AG04450 (cell line): Measurements from ENCODE around the gene GNL3L. TPM values are rescaled to one million over a fixed set of nuclear protein-coding genes. Genes with fewer than 3 reads are reported as not detected.
A peak's percentile ranks its signal among the peaks of the same experiment; 100 is the strongest.

Source experiments
- CTCF ChIA-PET: fragments of 300-600, 350-600 bp; formaldehyde crosslinking; extraction: SDS; loops from one replicate; lab custom pipeline; 2022; ENCODE audit warnings: antibody characterized with exemption, inconsistent platforms; lab: Charles Lee
- POLR2A ChIA-PET: fragments of 350-600 bp; formaldehyde crosslinking; extraction: SDS; loops from one replicate; lab custom pipeline; 2021; ENCODE audit warnings: antibody characterized with exemption, inconsistent platforms; lab: Yijun Ruan, JAX
- DNase-seq: peaks from one replicate; pipeline ENCODE4 v3.0.0-alpha.2; 2011; ENCODE audit warnings: low read depth, low spot score
- H3K27ac ChIP-seq: one replicate; pipeline ENCODE4 v1.5.1; 2012; ENCODE audit warnings: low read depth, low read length, control low read depth
- H3K27me3 ChIP-seq: one replicate; pipeline ENCODE4 v1.6.0; 2012; ENCODE audit warnings: low read length; ENCODE audit not compliant: control insufficient read depth, insufficient read depth
- H3K4me3 ChIP-seq: 2 replicates; pipeline ENCODE4 v1.5.1; 2011; ENCODE audit warnings: mild to moderate bottlenecking, low read depth, low read length, control low read depth
- H3K9me3 ChIP-seq: 2 replicates; pipeline ENCODE4 v1.5.1; 2012; ENCODE audit warnings: low read length; ENCODE audit not compliant: control insufficient read depth, insufficient read depth
- CTCF ChIP-seq: IDR thresholded peaks from 2 replicates; pipeline ENCODE4 v1.5.1; 2011; ENCODE audit warnings: low read depth, low read length, control low read depth, inconsistent platforms
- polyA plus RNA-seq: library from polyadenylated mRNA; depleted of rRNA; stranded (reverse); fragments of >200 nt; gene quantifications from 2 replicates; pipeline ENCODE4 v1.2.3, GENCODE V29; 2011

GNL3L gene
- polyA plus RNA-seq, 1 experiment: 25.6 TPM

- POLR2A ChIA-PET: no interaction called here
- CTCF ChIA-PET: no interaction called here
Observed at GRCh38 chrX:54496517-54496852, 33.5 kb upstream of the GNL3L start.

GRCh38 chrX:54496936-54497335, 33.1 kb upstream of the GNL3L start:
- no peaks in the 10 kb centered on the region for H3K27me3 ChIP-seq
- TF ChIP-seq CTCF: no peak
- DNase-seq: no peak
- no peaks in the 10 kb centered on the region for H3K9me3 ChIP-seq
- POLR2A ChIA-PET: no interaction called here
- H3K4me3 ChIP-seq: no peak overlapping the region
- CTCF ChIA-PET: no interaction called here
- H3K27ac ChIP-seq: no peak overlapping the region

More at GRCh38 chrX:54496517-54496852, 33.5 kb upstream of the GNL3L start:
- TF ChIP-seq CTCF: no peak
- Histone ChIP-seq H3K27ac (no peak overlapping the region), H3K9me3 (no peaks in the 10 kb centered on the region), H3K4me3 (peak overlapping the region; percentile 71), H3K27me3 (no peaks in the 10 kb centered on the region)
- DNase-seq: no peak

- POLR2A ChIA-PET: no interaction called here
- CTCF ChIA-PET: interaction anchor here (0.6 kb wide), 1 partner anchor 87 kb away, joined by 3 read pairs; no protein-coding TSS in a partner anchor
- Histone ChIP-seq H3K4me3 (no peak overlapping the region), H3K27me3 (no peaks in the 10 kb centered on the region), H3K9me3 (no peaks in the 10 kb centered on the region), H3K27ac (peak overlapping the region; percentile 0)
- TF ChIP-seq CTCF: no peak
- no peak for DNase-seq
Observed at GRCh38 chrX:54509400-54509799, 20.6 kb upstream of the GNL3L start.

GRCh38 chrX:54529151-54529550, 868 bp upstream of the GNL3L start:
- Histone ChIP-seq H3K4me3 (peak overlapping the region; percentile 60; the same call in 1 of the 2 replicates), H3K27me3 (no peaks in the 10 kb centered on the region), H3K27ac (peak overlapping the region; percentile 77), H3K9me3 (no peaks in the 10 kb centered on the region)
- TF ChIP-seq CTCF: no peak
- ChIA-PET POLR2A (interaction anchor here (1.4 to 1.7 kb wide), 4 partner anchors 25 to 486 kb away, joined by 3 to 7 read pairs (median 4); no protein-coding TSS in a partner anchor), CTCF (no interaction called here)
- no peak for DNase-seq

- H3K27me3 ChIP-seq: no peaks in the 10 kb centered on the region
- no peak for TF ChIP-seq CTCF
- H3K9me3 ChIP-seq: no peaks in the 10 kb centered on the region
- no peak for DNase-seq
- peak overlapping the region; percentile 83 for H3K4me3 ChIP-seq
- CTCF ChIA-PET: interaction anchor here (0.5 kb wide), 1 partner anchor 542 kb away, joined by 3 read pairs; no protein-coding TSS in a partner anchor
- peak overlapping the region; percentile 52 for H3K27ac ChIP-seq
- POLR2A ChIA-PET: interaction anchor here (1.1 to 1.7 kb wide), 5 partner anchors 26 to 487 kb away, joined by 3 to 7 read pairs (median 5); partner anchors contain the start of gene TSR2
Observed at GRCh38 chrX:54530357-54530900, 410 bp downstream of the GNL3L start.
